ENCODE measurements around the gene SLC7A1. TPM values are rescaled to one million over a fixed set of nuclear protein-coding genes. Genes with fewer than 3 reads are reported as not detected.

Gene SLC7A1
- total and polyA plus RNA-seq, 2 experiments from 2014 or later, result 23.0 to 74.7 TPM

DNA sequence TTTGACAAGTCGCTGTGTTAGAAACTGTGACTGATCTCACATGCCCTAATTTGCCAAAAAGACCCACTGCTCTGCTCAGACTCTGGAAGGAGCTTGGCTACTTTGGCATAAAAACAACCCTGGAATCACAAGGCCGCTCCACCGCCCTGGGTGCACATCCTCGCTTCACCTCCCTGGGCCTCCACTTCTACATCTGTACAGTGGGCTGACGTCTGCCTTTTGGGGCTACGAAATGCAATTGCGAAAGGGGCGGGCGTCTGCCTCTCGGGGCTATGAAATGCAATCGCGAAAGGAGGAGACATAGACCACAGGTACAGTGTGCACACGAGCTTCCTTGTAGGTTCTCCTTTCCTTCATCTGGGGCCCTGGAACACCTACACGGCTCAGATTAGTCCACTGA is 74.2 kb downstream of the SLC7A1 start (continued):
- TF ChIP-seq ETS1 (IDR thresholded peaks at IDR 0.05) (no peak), CTCF (conservative IDR thresholded peaks at IDR 0.05; ENCODE audit: low read depth in 2 of 2) (no peak), JUNB (IDR thresholded peaks at IDR 0.05; ENCODE audit: unreplicated experiment) (no peak), STAT1 (IDR thresholded peaks at IDR 0.05; ENCODE audit: unreplicated experiment) (no peak)

DNA sequence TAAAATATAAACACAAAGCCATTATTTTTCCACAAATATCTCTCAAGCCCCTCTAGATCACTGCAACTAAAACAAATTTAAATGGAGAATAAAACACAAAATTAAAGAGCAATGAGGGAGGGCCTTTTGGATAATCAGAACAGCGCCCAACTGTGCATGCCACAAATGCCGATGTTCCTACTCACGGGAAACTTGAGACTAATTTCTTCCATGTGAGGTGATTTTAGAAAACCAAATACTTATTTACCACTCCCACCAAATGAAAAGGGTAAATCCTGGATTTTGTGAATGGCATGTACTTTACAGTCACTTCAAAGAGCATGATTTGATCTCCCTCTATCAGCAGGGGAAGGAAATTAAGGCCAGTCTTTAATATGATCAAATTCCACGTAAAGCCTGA is 74.8 kb downstream of the SLC7A1 start:
- TF ChIP-seq CTCF (conservative IDR thresholded peaks at IDR 0.05; ENCODE audit: low read depth in 2 of 2) (no peak), JUNB (IDR thresholded peaks at IDR 0.05; ENCODE audit: unreplicated experiment) (no peak)
- DNase-seq (ENCODE audit: low spot score) (no peak), ATAC-seq (no peak)
- Mint-ChIP-seq H3K9me3 (no peaks in the 10 kb centered on the region), H3K27ac (no peak overlapping the region), H3K4me1 (0 out of 3 replicates have a peak, but pooled peaks cover 6% of the 10 kb centered on the region), H3K4me3 (no peak overlapping the region), H3K36me3 (ENCODE audit: low read depth) (peaks cover 91% of the 10 kb centered on the region), H3K27me3 (ENCODE audit: insufficient read depth, low read depth, poor library complexity) (peaks cover 2% of the 10 kb centered on the region)
- Histone ChIP-seq H3K4me2 (no peak overlapping the region), H3K27me3 (ENCODE audit: insufficient read depth) (no peaks in the 10 kb centered on the region), H3K27ac (ENCODE audit: low read depth) (no peak overlapping the region), H3K9me2 (ENCODE audit: insufficient read depth) (no peaks in the 10 kb centered on the region), H2AFZ (no peak overlapping the region), H4K20me1 (replicated peaks; ENCODE audit: insufficient read depth) (peaks cover 23% of the 10 kb centered on the region), H3K4me1 (ENCODE audit: insufficient read depth) (no peaks in the 10 kb centered on the region), H3K79me2 (replicated peaks; ENCODE audit: insufficient read depth) (no peaks in the 10 kb centered on the region; the same call in 1 of the 2 replicates), H3K4me3 (no peak overlapping the region), H3F3A (replicated peaks; ENCODE audit: low read depth) (no peaks in the 10 kb centered on the region), H3K36me3 (ENCODE audit: insufficient read depth) (peaks cover 43% of the 10 kb centered on the region)

DNA sequence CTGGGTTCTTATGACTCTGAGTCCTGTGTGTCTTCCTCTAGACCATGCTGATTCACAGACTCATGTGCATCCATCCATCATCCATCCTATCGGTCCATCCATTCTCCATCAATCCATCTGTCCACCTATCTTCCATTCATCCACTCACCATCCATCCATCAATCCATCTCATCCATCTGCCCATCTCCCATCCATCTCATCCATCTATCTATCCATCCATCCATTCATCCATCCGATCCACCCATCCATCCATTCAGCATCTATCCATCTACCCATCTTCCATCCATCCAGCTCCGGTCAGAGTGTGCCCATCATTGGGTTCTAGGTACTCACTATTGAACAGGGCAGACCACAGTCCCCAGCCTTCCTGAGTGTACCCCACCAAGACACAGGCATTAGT is 75.6 kb downstream of the SLC7A1 start:
- Histone ChIP-seq H3K4me2 (no peak overlapping the region), H2AFZ (no peak overlapping the region), H3K79me2 (replicated peaks; ENCODE audit: insufficient read depth) (no peaks in the 10 kb centered on the region; the same call in 1 of the 2 replicates), H3K4me1 (ENCODE audit: insufficient read depth) (no peaks in the 10 kb centered on the region), H3K4me3 (no peak overlapping the region), H3K27me3 (ENCODE audit: insufficient read depth) (no peaks in the 10 kb centered on the region), H3K36me3 (ENCODE audit: insufficient read depth) (peaks cover 43% of the 10 kb centered on the region), H3F3A (replicated peaks; ENCODE audit: low read depth) (no peaks in the 10 kb centered on the region), H4K20me1 (replicated peaks; ENCODE audit: insufficient read depth) (peaks cover 24% of the 10 kb centered on the region), H3K9me2 (ENCODE audit: insufficient read depth) (no peaks in the 10 kb centered on the region), H3K27ac (ENCODE audit: low read depth) (no peak overlapping the region)
- no peak overlapping the region for H3K4me3 Mint-ChIP-seq
- H3K9me3 Mint-ChIP-seq, result no peaks in the 10 kb centered on the region
- H3K27me3 Mint-ChIP-seq (ENCODE audit: insufficient read depth, low read depth, poor library complexity), result peaks cover 2% of the 10 kb centered on the region
- ATAC-seq (no peak), DNase-seq (ENCODE audit: low spot score) (no peak)
- peaks cover 91% of the 10 kb centered on the region for H3K36me3 Mint-ChIP-seq (ENCODE audit: low read depth)
- H3K4me1 Mint-ChIP-seq, result 0 out of 3 replicates have a peak, but pooled peaks cover 6% of the 10 kb centered on the region
- no peak overlapping the region for H3K27ac Mint-ChIP-seq
- TF ChIP-seq CREB1 (CRISPR knock-in tag; IDR thresholded peaks at IDR 0.05; ENCODE audit: low read depth) (no peak), REST (IDR thresholded peaks at IDR 0.05; ENCODE audit: unreplicated experiment) (no peak), POLR2AphosphoS5 (IDR thresholded peaks at IDR 0.05; ENCODE audit: low read depth) (no peak), STAT1 (IDR thresholded peaks at IDR 0.05; ENCODE audit: unreplicated experiment) (no peak), EZH2 (IDR thresholded peaks at IDR 0.05; ENCODE audit: low read depth, unreplicated experiment) (no peak)
